K562 (cell line): ENCODE data around the gene CRIP3. TPM values are rescaled to one million over a fixed set of nuclear protein-coding genes. Genes with fewer than 3 reads are reported as not detected.

Experiments
- ATAC-seq: fragments of 200-7000 bp; cut with Tn5 transposase; 3 replicates; pipeline ENCODE4 v1.9.1; 2020; ENCODE audit warnings: moderate library complexity
- BruUV-seq: library from RNA; stranded (reverse); fragments of 400-500 nt; replicated peaks from 2 replicates; lab custom pipeline; 2021; lab: Mats Ljungman, UMichigan
- CTCF ChIA-PET: fragments of 300-600 bp; formaldehyde crosslinking; extraction: SDS; loops from one replicate; lab custom pipeline; 2021; ENCODE audit warnings: low intra/inter-chr PET ratio; lab: Yijun Ruan, JAX
- POLR2A ChIA-PET: fragments of 300-600, 350-650 bp; sonication (Branson Sonifier 250); formaldehyde crosslinking; extraction: SDS; loops from one replicate; lab custom pipeline; 2021; ENCODE audit warnings: antibody characterized with exemption, inconsistent platforms; lab: Yijun Ruan, JAX
- DNase-seq, 4 experiments: peaks; one replicate each; pipeline versions ENCODE4 v3.0.0 to v3.0.0-alpha.2; 2011 to 2018; ENCODE audit warnings: low spot score in 3 of 4, mixed read lengths in 3 of 4; ENCODE audit errors: extremely low read depth in 1 of 4
- FAIRE-seq: peaks from 2 replicates; lab custom pipeline; 2011; peaks lifted over from hg19 to GRCh38; lab: Jason Lieb, UNC
- H2AFZ ChIP-seq: 2 replicates; pipeline ENCODE4 v1.6.0; 2011; ENCODE audit warnings: low read depth, low read length, control low read depth, inconsistent platforms
- H3K27ac ChIP-seq: fragments of 200-600 bp; 3 replicates; pipeline ENCODE4 v1.8.0; 2011; ENCODE audit warnings: low read depth, mild to moderate bottlenecking, control low read depth, inconsistent platforms, low read length, moderate library complexity, mixed read lengths; ENCODE audit errors: extremely low read depth
- H3K27me3 ChIP-seq, 2 experiments: fragments of 300-600 bp in 1 of 2; 2 replicates in 1 of 2; 3 replicates in 1 of 2; pipeline versions ENCODE4 v1.6.0 to v1.8.0; 2011; ENCODE audit warnings: inconsistent platforms in 2 of 2, low read length in 2 of 2, mild to moderate bottlenecking in 1 of 2, mixed read lengths in 1 of 2, moderate library complexity in 1 of 2; ENCODE audit not compliant: control insufficient read depth in 2 of 2, insufficient read depth in 2 of 2
- H3K36me3 ChIP-seq: fragments of 300-600 bp; 3 replicates; pipeline ENCODE4 v1.8.0; 2011; ENCODE audit warnings: mild to moderate bottlenecking, low read length, inconsistent platforms; ENCODE audit not compliant: control insufficient read depth, insufficient read depth
- H3K4me1 ChIP-seq, 2 experiments: fragments of 200-600 bp in 1 of 2; replicated peaks in 1 of 2; 2 replicates in 1 of 2; 3 replicates in 1 of 2; pipeline versions ENCODE4 v1.5.1 to v1.8.0; 2011; ENCODE audit warnings: inconsistent platforms in 2 of 2, low read length in 2 of 2, mild to moderate bottlenecking in 1 of 2, mixed read lengths in 1 of 2, moderate library complexity in 1 of 2; ENCODE audit not compliant: control insufficient read depth in 2 of 2, insufficient read depth in 2 of 2
- H3K4me2 ChIP-seq: 2 replicates; pipeline ENCODE4 v1.6.1; 2011; ENCODE audit warnings: low read length, control low read depth, inconsistent platforms, mixed read lengths; ENCODE audit not compliant: insufficient read depth
- H3K4me3 ChIP-seq: fragments of 200-600 bp; sonication (generic), shearing (Covaris generic); 2 replicates; pipeline ENCODE4 v1.5.1; 2016; ENCODE audit warnings: control low read depth, inconsistent platforms
- H3K79me2 ChIP-seq: fragments of 200-600 bp; 3 replicates; pipeline ENCODE4 v1.8.0; 2011; ENCODE audit warnings: low read length, inconsistent platforms; ENCODE audit not compliant: control insufficient read depth, insufficient read depth
- H3K9ac ChIP-seq, 2 experiments: 2 replicates each; pipeline versions ENCODE4 v1.6.0 to v1.6.1; 2011; ENCODE audit warnings: low read depth in 2 of 2, low read length in 2 of 2, control low read depth in 1 of 2, inconsistent platforms in 1 of 2, mild to moderate bottlenecking in 1 of 2, mixed read lengths in 1 of 2; ENCODE audit not compliant: insufficient read depth in 1 of 2
- H3K9me1 ChIP-seq: one replicate; pipeline ENCODE4 v1.6.0; 2011; ENCODE audit warnings: inconsistent platforms, mild to moderate bottlenecking, low read length, moderate library complexity; ENCODE audit not compliant: control insufficient read depth, insufficient read depth
- H3K9me3 ChIP-seq: replicated peaks from 2 replicates; pipeline ENCODE4 v1.5.1; 2011; ENCODE audit warnings: low read depth, low read length, inconsistent platforms; ENCODE audit not compliant: control insufficient read depth, insufficient read depth
- H4K20me1 ChIP-seq: replicated peaks from 2 replicates; pipeline ENCODE4 v1.6.1; 2011; ENCODE audit warnings: low read length, inconsistent platforms, mixed read lengths; ENCODE audit not compliant: control insufficient read depth, insufficient read depth
- ARID3B ChIP-seq: fragments of 250-450 bp; sonication (Bioruptor Pico); IDR thresholded peaks from 2 replicates; pipeline ENCODE4 v1.4.0; 2020; ENCODE audit warnings: borderline replicate concordance
- ASH1L ChIP-seq: fragments of 450-650 bp; IDR thresholded peaks from 2 replicates; pipeline ENCODE4 v1.6.1; 2018; ENCODE audit warnings: borderline replicate concordance, mild to moderate bottlenecking, low read depth; ENCODE audit not compliant: partially characterized antibody
- CHD4 ChIP-seq: fragments of 200-600 bp; sonication (generic); IDR thresholded peaks from 3 replicates; pipeline ENCODE4 v1.6.1; 2012; ENCODE audit warnings: low read depth, mild to moderate bottlenecking, mixed read lengths, low read length, inconsistent platforms; ENCODE audit not compliant: insufficient read depth, insufficient replicate concordance, poor library complexity, severe bottlenecking
- DACH1 ChIP-seq: fragments of 450-650 bp; IDR thresholded peaks from 2 replicates; pipeline ENCODE4 v1.6.1; 2018; ENCODE audit not compliant: partially characterized antibody
- FOXA1 ChIP-seq: fragments of 450-650 bp; IDR thresholded peaks from 2 replicates; pipeline ENCODE4 v1.6.1; 2016; ENCODE audit warnings: mild to moderate bottlenecking, borderline replicate concordance
- HCFC1 ChIP-seq: IDR thresholded peaks from 2 replicates; pipeline ENCODE4 v1.6.1; 2012; ENCODE audit warnings: low read depth, low read length, improper control_type of control experiment
- THAP7 ChIP-seq: fragments of 250-450 bp; sonication (Bioruptor Pico); IDR thresholded peaks from 2 replicates; pipeline ENCODE4 v1.5.0; 2021
- ZBTB5 ChIP-seq: fragments of 450-650 bp; IDR thresholded peaks from 2 replicates; pipeline ENCODE4 v1.6.1; 2017; ENCODE audit warnings: antibody characterized with exemption
- WGBS: fragments of 100-300 bp; shearing (Covaris generic); methylation state at CpG from one replicate; pipeline ENCODE4 v1.1.6; 2016; ENCODE audit warnings: low coverage, mixed read lengths; ENCODE audit not compliant: insufficient coverage; ENCODE audit errors: missing lambda C conversion rate; 5-methylcytosine and 5-hydroxymethylcytosine counted together
- in situ Hi-C: fragments of 300-500 bp; cut with MboI; formaldehyde crosslinking; loops from 4 replicates; pipeline ENCODE4 v1.15.0; 2018; ENCODE audit warnings: inconsistent platforms, mixed read lengths
- intact Hi-C: fragments of 100-400 bp; cut with micrococcal nuclease; formaldehyde crosslinking; loops from 2 replicates; pipeline ENCODE4 v1.14.2; 2022
- polyA plus RNA-seq, 8 experiments: library from polyadenylated mRNA; depleted of rRNA in 4 of 8; stranded (reverse) in 5 of 8; unstranded in 3 of 8; fragments of >200 nt; fragmentation: Nextera tagmentation in 2 of 8; fragmentation: Illumina TruSeq in 1 of 8; extraction: Ambion mirVana in 2 of 8; extraction: Trizol in 1 of 8; gene quantifications; 2 replicates each; pipeline versions ENCODE4 v1.2.1 to v1.2.3, GENCODE V29; 2011 to 2014; ENCODE audit warnings: inconsistent platforms in 1 of 8, missing spikeins in 1 of 8
- total RNA-seq, 7 experiments: library from RNA; depleted of rRNA in 6 of 7; stranded (reverse); fragments of >200 nt in 6 of 7; fragmentation: Illumina TruSeq in 2 of 7; extraction: Trizol in 2 of 7; gene quantifications; 2 replicates each; pipeline versions ENCODE4 v1.2.1 to v1.2.3, GENCODE V29; 2011 to 2021; ENCODE audit warnings: low replicate concordance in 1 of 7
- TF ChIP-seq, protein P1 (sequence below): fragments of 250-450 bp; sonication (Bioruptor Pico); IDR thresholded peaks from 2 replicates; pipeline ENCODE4 v1.4.0; 2020

CRIP3 gene
- total and polyA plus RNA-seq, 9 of the 15 experiments (the other 6 are each of a cell fraction or from before 2014, with no cell fraction given): 0.36 to 2.1 (median 0.87) TPM

DNA sequence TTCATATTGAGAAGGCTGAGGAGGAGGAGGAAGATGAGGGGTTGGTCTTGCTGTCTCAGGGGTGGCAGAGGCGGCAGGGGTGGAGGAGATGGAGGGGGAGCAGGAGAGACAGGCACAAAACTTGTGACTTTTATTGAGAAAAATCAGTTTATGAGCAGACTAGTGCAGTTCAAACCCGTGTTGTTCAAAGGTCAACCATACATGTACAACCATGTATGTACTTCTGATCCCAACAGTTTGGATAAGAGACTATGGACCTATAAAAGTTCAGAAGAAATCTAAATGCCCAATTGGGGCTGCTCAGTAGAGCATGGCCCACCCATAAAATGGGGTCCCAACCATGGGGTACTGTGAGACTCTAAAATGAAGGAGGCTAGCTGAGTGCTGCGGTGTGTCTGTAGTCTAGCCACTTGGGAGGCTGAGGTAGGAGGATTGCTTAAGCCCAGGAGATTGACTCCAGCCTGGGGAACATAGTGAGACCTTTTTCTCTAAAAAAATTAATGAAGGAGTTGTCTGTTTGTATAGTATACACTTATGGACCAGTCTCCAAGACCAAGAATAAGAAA lies 18.2 kb downstream of the CRIP3 start:
- H3K27ac ChIP-seq: no peak overlapping the region
- intact Hi-C loops: no loop called here
- FAIRE-seq: no peak
- TF ChIP-seq DACH1 (no peak), HCFC1 (no peak), ASH1L (no peak), FOXA1 (no peak), ARID3B (CRISPR knock-in tag) (no peak), CHD4 (no peak), ZBTB5 (no peak), THAP7 (no peak)
- TF ChIP-seq, protein P1, sequence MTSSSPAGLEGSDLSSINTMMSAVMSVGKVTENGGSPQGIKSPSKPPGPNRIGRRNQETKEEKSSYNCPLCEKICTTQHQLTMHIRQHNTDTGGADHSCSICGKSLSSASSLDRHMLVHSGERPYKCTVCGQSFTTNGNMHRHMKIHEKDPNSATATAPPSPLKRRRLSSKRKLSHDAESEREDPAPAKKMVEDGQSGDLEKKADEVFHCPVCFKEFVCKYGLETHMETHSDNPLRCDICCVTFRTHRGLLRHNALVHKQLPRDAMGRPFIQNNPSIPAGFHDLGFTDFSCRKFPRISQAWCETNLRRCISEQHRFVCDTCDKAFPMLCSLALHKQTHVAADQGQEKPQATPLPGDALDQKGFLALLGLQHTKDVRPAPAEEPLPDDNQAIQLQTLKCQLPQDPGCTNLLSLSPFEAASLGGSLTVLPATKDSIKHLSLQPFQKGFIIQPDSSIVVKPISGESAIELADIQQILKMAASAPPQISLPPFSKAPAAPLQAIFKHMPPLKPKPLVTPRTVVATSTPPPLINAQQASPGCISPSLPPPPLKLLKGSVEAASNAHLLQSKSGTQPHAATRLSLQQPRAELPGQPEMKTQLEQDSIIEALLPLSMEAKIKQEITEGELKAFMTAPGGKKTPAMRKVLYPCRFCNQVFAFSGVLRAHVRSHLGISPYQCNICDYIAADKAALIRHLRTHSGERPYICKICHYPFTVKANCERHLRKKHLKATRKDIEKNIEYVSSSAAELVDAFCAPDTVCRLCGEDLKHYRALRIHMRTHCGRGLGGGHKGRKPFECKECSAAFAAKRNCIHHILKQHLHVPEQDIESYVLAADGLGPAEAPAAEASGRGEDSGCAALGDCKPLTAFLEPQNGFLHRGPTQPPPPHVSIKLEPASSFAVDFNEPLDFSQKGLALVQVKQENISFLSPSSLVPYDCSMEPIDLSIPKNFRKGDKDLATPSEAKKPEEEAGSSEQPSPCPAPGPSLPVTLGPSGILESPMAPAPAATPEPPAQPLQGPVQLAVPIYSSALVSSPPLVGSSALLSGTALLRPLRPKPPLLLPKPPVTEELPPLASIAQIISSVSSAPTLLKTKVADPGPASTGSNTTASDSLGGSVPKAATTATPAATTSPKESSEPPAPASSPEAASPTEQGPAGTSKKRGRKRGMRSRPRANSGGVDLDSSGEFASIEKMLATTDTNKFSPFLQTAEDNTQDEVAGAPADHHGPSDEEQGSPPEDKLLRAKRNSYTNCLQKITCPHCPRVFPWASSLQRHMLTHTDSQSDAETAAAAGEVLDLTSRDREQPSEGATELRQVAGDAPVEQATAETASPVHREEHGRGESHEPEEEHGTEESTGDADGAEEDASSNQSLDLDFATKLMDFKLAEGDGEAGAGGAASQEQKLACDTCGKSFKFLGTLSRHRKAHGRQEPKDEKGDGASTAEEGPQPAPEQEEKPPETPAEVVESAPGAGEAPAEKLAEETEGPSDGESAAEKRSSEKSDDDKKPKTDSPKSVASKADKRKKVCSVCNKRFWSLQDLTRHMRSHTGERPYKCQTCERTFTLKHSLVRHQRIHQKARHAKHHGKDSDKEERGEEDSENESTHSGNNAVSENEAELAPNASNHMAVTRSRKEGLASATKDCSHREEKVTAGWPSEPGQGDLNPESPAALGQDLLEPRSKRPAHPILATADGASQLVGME (CRISPR knock-in tag): no peak

More for the DNA sequence above, 18.2 kb downstream of the CRIP3 start:
- H3K4me3 ChIP-seq: no peak overlapping the region
- ATAC-seq: no peak
- H3K4me1 ChIP-seq: peaks cover 0 to 4% of the 10 kb centered on the region in 2 experiments; a peak in 1 of 5 replicates
- no peak overlapping the region for H3K4me2 ChIP-seq
- ChIA-PET POLR2A (interaction anchor here (0.6 to 0.7 kb wide), 2 partner anchors 1239 to 1470 kb away, joined by 3 read pairs; no protein-coding TSS in a partner anchor), CTCF (no interaction called here)
- H3K36me3 ChIP-seq: no peaks in the 10 kb centered on the region
- in situ Hi-C loops: no loop called here
- no peaks in the 10 kb centered on the region for H3K9me3 ChIP-seq
- H3K9me1 ChIP-seq: no peaks in the 10 kb centered on the region
- H3K9ac ChIP-seq: no peak overlapping the region
- H2AFZ ChIP-seq: no peak overlapping the region
- peaks cover 16 to 37% of the 10 kb centered on the region in 2 experiments for H3K27me3 ChIP-seq
- H4K20me1 ChIP-seq: 0 out of 2 replicates have a peak, but pooled peaks cover 4% of the 10 kb centered on the region
- H3K79me2 ChIP-seq: no peaks in the 10 kb centered on the region
- no peak for DNase-seq
- WGBS: 0% methylated on average over 3 of the region's 3 CpGs
- BruUV-seq: no TSS peak
